ENCODE data around the gene TEDC1. TPM values are rescaled to one million over a fixed set of nuclear protein-coding genes. Genes with fewer than 3 reads are reported as not detected.

TEDC1 gene
- total RNA-seq, 1 experiment from 2014 or later = 34.0 TPM

DNA sequence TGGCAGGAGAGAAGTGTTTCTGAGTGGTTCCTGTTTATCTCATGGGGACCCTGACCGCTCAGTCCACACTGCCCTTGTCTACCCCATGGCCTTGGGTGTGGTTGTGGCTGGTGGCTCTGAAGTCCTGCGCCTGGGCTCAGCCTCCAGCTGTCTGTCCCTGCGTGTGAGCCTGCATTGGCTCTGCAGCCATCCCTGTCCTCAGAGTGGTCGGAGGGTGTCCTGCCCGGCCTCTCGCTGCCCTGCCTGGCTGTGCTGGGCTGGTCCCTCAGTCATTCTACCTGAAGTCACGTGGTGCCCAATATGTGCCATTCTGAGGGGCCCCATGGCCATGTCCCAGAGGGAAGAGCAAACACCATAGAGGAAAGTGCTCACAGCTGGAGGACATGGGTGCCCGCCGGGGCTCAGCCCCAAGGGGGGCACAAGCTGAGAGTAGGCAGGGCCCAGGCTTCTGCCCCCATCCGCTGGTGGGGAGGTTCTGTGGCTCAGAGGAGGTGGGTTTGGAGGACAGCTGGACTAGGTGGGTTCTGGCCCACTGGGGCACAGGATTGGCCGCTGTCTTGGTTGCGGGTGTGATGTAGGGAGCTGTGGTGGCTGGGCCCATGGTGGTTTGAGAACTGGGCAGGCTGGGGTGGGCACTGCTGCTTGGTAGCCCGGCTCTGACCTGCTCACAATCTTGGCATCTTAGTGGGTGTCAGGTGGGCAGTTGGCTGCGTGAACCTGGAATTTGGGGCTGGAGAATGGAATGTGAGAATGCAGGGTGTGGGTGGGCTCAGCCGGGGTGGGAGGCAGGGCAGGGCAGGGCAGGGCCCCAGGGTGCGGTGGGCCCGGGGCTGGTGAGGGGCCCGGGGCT lies 11.6 kb downstream of the TEDC1 start:
- H3K9me3 ChIP-seq (ENCODE audit: low read depth, low read length, poor library complexity, severe bottlenecking) = no peaks in the 10 kb centered on the region
- TF ChIP-seq, protein P1, sequence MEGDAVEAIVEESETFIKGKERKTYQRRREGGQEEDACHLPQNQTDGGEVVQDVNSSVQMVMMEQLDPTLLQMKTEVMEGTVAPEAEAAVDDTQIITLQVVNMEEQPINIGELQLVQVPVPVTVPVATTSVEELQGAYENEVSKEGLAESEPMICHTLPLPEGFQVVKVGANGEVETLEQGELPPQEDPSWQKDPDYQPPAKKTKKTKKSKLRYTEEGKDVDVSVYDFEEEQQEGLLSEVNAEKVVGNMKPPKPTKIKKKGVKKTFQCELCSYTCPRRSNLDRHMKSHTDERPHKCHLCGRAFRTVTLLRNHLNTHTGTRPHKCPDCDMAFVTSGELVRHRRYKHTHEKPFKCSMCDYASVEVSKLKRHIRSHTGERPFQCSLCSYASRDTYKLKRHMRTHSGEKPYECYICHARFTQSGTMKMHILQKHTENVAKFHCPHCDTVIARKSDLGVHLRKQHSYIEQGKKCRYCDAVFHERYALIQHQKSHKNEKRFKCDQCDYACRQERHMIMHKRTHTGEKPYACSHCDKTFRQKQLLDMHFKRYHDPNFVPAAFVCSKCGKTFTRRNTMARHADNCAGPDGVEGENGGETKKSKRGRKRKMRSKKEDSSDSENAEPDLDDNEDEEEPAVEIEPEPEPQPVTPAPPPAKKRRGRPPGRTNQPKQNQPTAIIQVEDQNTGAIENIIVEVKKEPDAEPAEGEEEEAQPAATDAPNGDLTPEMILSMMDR (conservative IDR thresholded peaks at IDR 0.05; ENCODE audit: low read depth, low read length) = no peak
- TF ChIP-seq EZH2 (IDR thresholded peaks at IDR 0.05; ENCODE audit: borderline replicate concordance, low read depth, low read length, poor library complexity, severe bottlenecking) = no peak
- peaks cover 5% of the 10 kb centered on the region for H3K27me3 ChIP-seq (replicated peaks; ENCODE audit: insufficient read depth, low read depth, low read length, poor library complexity)
- no peak overlapping the region for H3K4me3 ChIP-seq (ENCODE audit: low read depth, low read length, poor library complexity, severe bottlenecking)
- no peak overlapping the region for H3K27ac ChIP-seq (ENCODE audit: low read depth, low read length, poor library complexity, severe bottlenecking)
- BruUV-seq (replicated peaks) = no TSS peak
- no peaks in the 10 kb centered on the region for H3K36me3 ChIP-seq (ENCODE audit: insufficient read depth, low read length, poor library complexity, severe bottlenecking)
- ChIA-PET POLR2A (ENCODE audit: low non-redundant PET) (no interaction called here), CTCF (no interaction called here)
- intact Hi-C loops (cut with micrococcal nuclease; ENCODE audit: unreplicated experiment) = no loop called here
- no peaks in the 10 kb centered on the region for H3K4me1 ChIP-seq (ENCODE audit: insufficient read depth, low read length, poor library complexity, severe bottlenecking)
- no peak for DNase-seq (ENCODE audit: low spot score)

DNA sequence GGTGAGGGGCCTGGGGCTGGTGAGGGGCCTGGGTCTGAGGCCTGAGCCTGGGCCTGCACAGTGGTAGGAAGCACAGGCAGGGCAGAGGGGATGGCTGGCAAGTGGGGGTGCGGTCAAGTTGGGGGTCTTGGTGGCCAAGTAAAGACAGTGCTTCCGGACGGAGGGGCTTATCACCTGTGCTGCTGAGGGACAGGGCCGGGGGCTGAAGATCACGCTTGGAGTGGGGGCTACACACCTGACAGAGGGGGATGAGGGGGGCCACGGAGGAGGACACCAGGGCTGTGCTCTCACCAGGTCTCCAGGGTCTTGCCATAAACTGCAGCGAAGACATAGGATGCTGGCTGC lies 12.2 kb downstream of the TEDC1 start:
- no TSS peak for BruUV-seq (replicated peaks)
- H3K27ac ChIP-seq (ENCODE audit: low read depth, low read length, poor library complexity, severe bottlenecking) = no peak overlapping the region
- H3K27me3 ChIP-seq (replicated peaks; ENCODE audit: insufficient read depth, low read depth, low read length, poor library complexity) = peaks cover 11% of the 10 kb centered on the region
- H3K9me3 ChIP-seq (ENCODE audit: low read depth, low read length, poor library complexity, severe bottlenecking) = no peaks in the 10 kb centered on the region
- ChIA-PET CTCF (no interaction called here), POLR2A (ENCODE audit: low non-redundant PET) (no interaction called here)
- intact Hi-C loops (cut with micrococcal nuclease; ENCODE audit: unreplicated experiment) = no loop called here
- no peak overlapping the region for H3K4me3 ChIP-seq (ENCODE audit: low read depth, low read length, poor library complexity, severe bottlenecking)
- no peak for TF ChIP-seq EZH2 (IDR thresholded peaks at IDR 0.05; ENCODE audit: borderline replicate concordance, low read depth, low read length, poor library complexity, severe bottlenecking)
- TF ChIP-seq, protein P1 (conservative IDR thresholded peaks at IDR 0.05; ENCODE audit: low read depth, low read length) = no peak
- no peak for DNase-seq (ENCODE audit: low spot score)
- H3K4me1 ChIP-seq (ENCODE audit: insufficient read depth, low read length, poor library complexity, severe bottlenecking) = no peaks in the 10 kb centered on the region
- no peaks in the 10 kb centered on the region for H3K36me3 ChIP-seq (ENCODE audit: insufficient read depth, low read length, poor library complexity, severe bottlenecking)

DNA sequence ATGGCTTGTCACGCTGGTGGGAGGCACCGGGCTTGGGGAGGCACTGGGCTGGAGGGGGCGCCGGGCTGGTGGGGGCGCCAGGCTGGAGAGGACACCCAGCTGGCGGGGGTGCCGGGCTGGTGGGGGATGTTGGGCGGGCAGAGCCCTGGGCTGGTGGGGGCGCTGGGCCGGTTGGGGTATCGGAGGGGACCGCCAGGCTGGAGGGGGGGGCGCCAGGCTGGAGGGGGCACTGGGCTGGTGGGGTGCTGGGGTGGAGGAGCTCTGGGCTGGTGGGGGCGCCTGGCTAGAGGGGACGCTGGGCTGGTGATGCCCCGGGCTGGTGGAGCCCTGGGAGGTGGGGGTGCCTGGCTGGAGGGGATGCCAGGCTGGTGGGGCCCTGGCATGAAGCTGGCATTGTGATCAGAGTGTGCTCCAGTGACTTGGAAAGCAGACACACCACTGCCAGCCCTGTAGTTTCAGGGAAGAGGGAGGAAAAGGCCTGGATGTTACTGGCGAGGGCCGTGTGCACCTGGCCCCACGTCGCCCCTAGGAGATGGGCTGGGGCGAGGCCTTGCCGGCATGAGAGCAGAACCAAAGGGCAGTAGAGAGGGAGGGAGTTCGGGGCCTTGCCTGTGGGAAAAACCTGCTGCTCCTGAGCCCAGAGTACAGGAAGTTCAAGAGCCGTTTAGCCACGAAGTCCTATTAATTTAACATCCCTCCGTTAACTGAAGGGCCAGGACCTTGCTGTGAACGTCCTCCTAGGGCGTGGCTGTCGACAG lies 13.1 kb downstream of the TEDC1 start:
- ChIA-PET POLR2A (ENCODE audit: low non-redundant PET) (no interaction called here), CTCF (no interaction called here)
- H3K27ac ChIP-seq (ENCODE audit: low read depth, low read length, poor library complexity, severe bottlenecking) = no peak overlapping the region
- no TSS peak for BruUV-seq (replicated peaks)
- intact Hi-C loops (cut with micrococcal nuclease; ENCODE audit: unreplicated experiment) = no loop called here
- H3K9me3 ChIP-seq (ENCODE audit: low read depth, low read length, poor library complexity, severe bottlenecking) = no peaks in the 10 kb centered on the region
- H3K27me3 ChIP-seq (replicated peaks; ENCODE audit: insufficient read depth, low read depth, low read length, poor library complexity) = peaks cover 19% of the 10 kb centered on the region
- DNase-seq (ENCODE audit: low spot score) = no peak
- H3K36me3 ChIP-seq (ENCODE audit: insufficient read depth, low read length, poor library complexity, severe bottlenecking) = no peaks in the 10 kb centered on the region
- H3K4me3 ChIP-seq (ENCODE audit: low read depth, low read length, poor library complexity, severe bottlenecking) = no peak overlapping the region
- TF ChIP-seq EZH2 (IDR thresholded peaks at IDR 0.05; ENCODE audit: borderline replicate concordance, low read depth, low read length, poor library complexity, severe bottlenecking) = no peak
- TF ChIP-seq, protein P1 (conservative IDR thresholded peaks at IDR 0.05; ENCODE audit: low read depth, low read length) = no peak
- H3K4me1 ChIP-seq (ENCODE audit: insufficient read depth, low read length, poor library complexity, severe bottlenecking) = no peaks in the 10 kb centered on the region
